GM21423 (cell line): ENCODE measurements around the gene TGFBR2.
A peak's percentile ranks its signal among the peaks of the same experiment; 100 is the strongest.

ENCODE experiments used
- ATAC-seq: cut with Tn5 transposase; IDR thresholded peaks from one replicate; pipeline ENCODE4 v1.9.1; 2021; ENCODE audit warnings: mild to moderate bottlenecking, moderate library complexity; ENCODE audit not compliant: unreplicated experiment

The TGFBR2 gene

GRCh38 chr3:30600572-30600971, 5.8 kb upstream of the TGFBR2 start:
- no peak for ATAC-seq

- no peak for ATAC-seq
Observed at GRCh38 chr3:30602946-30603345, 3.5 kb upstream of the TGFBR2 start.

- ATAC-seq, result no peak
Observed at GRCh38 chr3:30604093-30604492, 2.3 kb upstream of the TGFBR2 start.

GRCh38 chr3:30604558-30604957, 1.8 kb upstream of the TGFBR2 start:
- ATAC-seq, result no peak

- ATAC-seq, result no peak
Observed at GRCh38 chr3:30605005-30605404, 1.4 kb upstream of the TGFBR2 start.

- no peak for ATAC-seq
Observed at GRCh38 chr3:30605706-30606300, 598 bp upstream of the TGFBR2 start.

GRCh38 chr3:30607032-30607833, 832 bp downstream of the TGFBR2 start:
- peak; percentile 53 for ATAC-seq

- no peak for ATAC-seq
Observed at GRCh38 chr3:30608598-30608947, 2.2 kb downstream of the TGFBR2 start.

GRCh38 chr3:30609930-30610701, 3.7 kb downstream of the TGFBR2 start:
- ATAC-seq, result no peak

GRCh38 chr3:30610702-30611368, 4.4 kb downstream of the TGFBR2 start:
- no peak for ATAC-seq

- no peak for ATAC-seq
Observed at GRCh38 chr3:30611613-30612436, 5.4 kb downstream of the TGFBR2 start.

- no peak for ATAC-seq
Observed at GRCh38 chr3:30612437-30613132, 6.2 kb downstream of the TGFBR2 start.

GRCh38 chr3:30613133-30613825, 6.9 kb downstream of the TGFBR2 start:
- ATAC-seq, result no peak

- no peak for ATAC-seq
Observed at GRCh38 chr3:30614373-30614772, 8.0 kb downstream of the TGFBR2 start.

- ATAC-seq, result no peak
Observed at GRCh38 chr3:30614943-30615342, 8.5 kb downstream of the TGFBR2 start.

GRCh38 chr3:30615615-30616346, 9.4 kb downstream of the TGFBR2 start:
- ATAC-seq, result no peak

- ATAC-seq, result no peak
Observed at GRCh38 chr3:30616347-30617027, 10.1 kb downstream of the TGFBR2 start.

- ATAC-seq, result no peak
Observed at GRCh38 chr3:30617069-30617468, 10.7 kb downstream of the TGFBR2 start.
